Motor neuron (in vitro differentiated cells): ENCODE measurements around the gene CROCC2. TPM values are rescaled to one million over a fixed set of nuclear protein-coding genes. Genes with fewer than 3 reads are reported as not detected.
A peak's percentile ranks its signal among the peaks of the same experiment; 100 is the strongest.

Experiments used
- ATAC-seq, 8 experiments: fragments of 200-7000 bp; cut with Tn5 transposase; replicated peaks in 6 of 8; 2 replicates each; pipeline ENCODE4 v1.8.0; 2021; ENCODE audit warnings: mild to moderate bottlenecking in 8 of 8, moderate library complexity in 8 of 8
- H3K27ac ChIP-seq, 2 donors: fragments of 250-450 bp; sonication (Bioruptor Pico); 2 replicates each; pipeline ENCODE4 v1.9.0; 2021; ENCODE audit warnings: antibody characterized with exemption in 2 of 2, mild to moderate bottlenecking in 2 of 2, moderate library complexity in 1 of 2
- H3K4me1 ChIP-seq, 2 donors: fragments of 250-450 bp; sonication (Bioruptor Pico); replicated peaks in 1 of 2; 2 replicates each; pipeline ENCODE4 v1.6.1; 2021; ENCODE audit warnings: antibody characterized with exemption in 2 of 2, mild to moderate bottlenecking in 2 of 2, moderate library complexity in 1 of 2
- H3K4me3 ChIP-seq, 5 donors: fragments of 250-450 bp; sonication (Bioruptor Pico); 2 replicates each; pipeline ENCODE4 v1.9.0; 2021; ENCODE audit warnings: antibody characterized with exemption in 5 of 5, mild to moderate bottlenecking in 5 of 5, moderate library complexity in 4 of 5
- WGBS, 10 experiments: fragments of 450-650 bp; shearing (Covaris generic); methylation state at CpG; one replicate each; pipeline ENCODE4 v1.0.0; 2022; 5-methylcytosine and 5-hydroxymethylcytosine counted together
- in situ Hi-C, 9 experiments: fragments of 400-800 bp; cut with MboI; loops; one replicate each; pipeline ENCODE4 v1.15.0; 2021; ENCODE audit warnings: low sequenced_read_pairs in 9 of 9, low pct_unique_long_range_greater_than_20kb in 2 of 9; ENCODE audit not compliant: unreplicated experiment in 9 of 9
- total RNA-seq, 8 experiments: library from RNA; unstranded; fragments of 300-600 nt; gene quantifications; 2 replicates each; pipeline versions ENCODE4 v1.2.3 to v1.2.4, GENCODE V29; 2022

Gene CROCC2
- total RNA-seq, 8 experiments from 2014 or later = 0.29 to 3.4 (median 0.64) TPM; not detected in 2

GRCh38 chr2:240871071-240871958, 34.8 kb upstream of the CROCC2 start:
- no peak for ATAC-seq
- H3K27ac ChIP-seq = no peak overlapping the region
- H3K4me3 ChIP-seq = no peak overlapping the region
- in situ Hi-C loops = loop anchor here in 1 of 9 experiments (25.0 kb wide), 1 partner anchor 341 kb away; no protein-coding TSS in a partner anchor
- H3K4me1 ChIP-seq = no peaks in the 10 kb centered on the region
- WGBS, 10 experiments = 0 to 100% (median 70%) methylated on average over 1 to 3 of the region's 16 CpGs; no CpG with 5 or more reads in 5 of the 10 experiments

GRCh38 chr2:240872317-240873097, 33.6 kb upstream of the CROCC2 start:
- ATAC-seq = no peak
- in situ Hi-C loops = loop anchor here in 1 of 9 experiments (25.0 kb wide), 1 partner anchor 340 kb away; no protein-coding TSS in a partner anchor
- H3K4me1 ChIP-seq = no peaks in the 10 kb centered on the region
- 60 to 88% (median 76%) methylated on average over 3 to 11 of the region's 17 CpGs; no CpG with 5 or more reads in 2 of the 10 experiments for WGBS, 10 experiments
- no peak overlapping the region for H3K27ac ChIP-seq
- H3K4me3 ChIP-seq = no peak overlapping the region

- H3K27ac ChIP-seq = no peak overlapping the region
- WGBS, 10 experiments = 80 to 100% methylated on average over 1 of the region's 21 CpGs; no CpG with 5 or more reads in 8 of the 10 experiments
- no peak overlapping the region for H3K4me3 ChIP-seq
Observed at GRCh38 chr2:240873098-240873788, 32.9 kb upstream of the CROCC2 start.

GRCh38 chr2:240873805-240874714, 32.1 kb upstream of the CROCC2 start:
- no peak overlapping the region for H3K27ac ChIP-seq
- peak in 5 of 8 experiments; percentile 16 to 29 (median 27) for ATAC-seq
- no peaks in the 10 kb centered on the region for H3K4me1 ChIP-seq
- 20 to 83% (median 50%) methylated on average over 1 to 2 of the region's 33 CpGs; no CpG with 5 or more reads in 6 of the 10 experiments for WGBS, 10 experiments
- in situ Hi-C loops = loop anchor here in 1 of 9 experiments (25.0 kb wide), 1 partner anchor 338 kb away; no protein-coding TSS in a partner anchor
- H3K4me3 ChIP-seq = no peak overlapping the region

More at GRCh38 chr2:240873098-240873788, 32.9 kb upstream of the CROCC2 start:
- no peak for ATAC-seq
- in situ Hi-C loops = loop anchor here in 1 of 9 experiments (25.0 kb wide), 1 partner anchor 339 kb away; no protein-coding TSS in a partner anchor
- H3K4me1 ChIP-seq = no peaks in the 10 kb centered on the region

GRCh38 chr2:240874715-240875227, 31.4 kb upstream of the CROCC2 start:
- 60 to 100% (median 100%) methylated on average over 1 to 3 of the region's 12 CpGs; no CpG with 5 or more reads in 7 of the 10 experiments for WGBS, 10 experiments
- no peak overlapping the region for H3K27ac ChIP-seq
- no peak for ATAC-seq
- no peaks in the 10 kb centered on the region for H3K4me1 ChIP-seq
- H3K4me3 ChIP-seq = no peak overlapping the region
- in situ Hi-C loops = loop anchor here in 1 of 9 experiments (25.0 kb wide), 1 partner anchor 338 kb away; no protein-coding TSS in a partner anchor

GRCh38 chr2:240875228-240876034, 30.7 kb upstream of the CROCC2 start:
- no peak overlapping the region for H3K27ac ChIP-seq
- in situ Hi-C loops = no loop called here
- H3K4me3 ChIP-seq = no peak overlapping the region
- 59 to 100% (median 77%) methylated on average over 1 to 8 of the region's 22 CpGs; no CpG with 5 or more reads in 6 of the 10 experiments for WGBS, 10 experiments
- no peaks in the 10 kb centered on the region for H3K4me1 ChIP-seq
- ATAC-seq = no peak

- ATAC-seq = no peak
- 60 to 93% (median 70%) methylated on average over 2 to 3 of the region's 7 CpGs; no CpG with 5 or more reads in 7 of the 10 experiments for WGBS, 10 experiments
- no peak overlapping the region for H3K27ac ChIP-seq
- no peak overlapping the region for H3K4me3 ChIP-seq
- no peaks in the 10 kb centered on the region for H3K4me1 ChIP-seq
- in situ Hi-C loops = no loop called here
Observed at GRCh38 chr2:240876035-240876474, 30.1 kb upstream of the CROCC2 start.

GRCh38 chr2:240876475-240877251, 29.5 kb upstream of the CROCC2 start:
- WGBS, 10 experiments = 86% methylated on average over 4 of the region's 18 CpGs; no CpG with 5 or more reads in 9 of the 10 experiments

GRCh38 chr2:240877460-240878340, 28.4 kb upstream of the CROCC2 start:
- no peak overlapping the region for H3K4me3 ChIP-seq
- no peaks in the 10 kb centered on the region for H3K4me1 ChIP-seq
- 70 to 89% (median 80%) methylated on average over 1 to 13 of the region's 40 CpGs; no CpG with 5 or more reads in 3 of the 10 experiments for WGBS, 10 experiments
- peak in 3 of 8 experiments; percentile 10 to 25 (median 16) for ATAC-seq
- in situ Hi-C loops = no loop called here
- no peak overlapping the region for H3K27ac ChIP-seq

More at GRCh38 chr2:240876475-240877251, 29.5 kb upstream of the CROCC2 start:
- Histone ChIP-seq H3K4me1 (no peaks in the 10 kb centered on the region), H3K27ac (no peak overlapping the region), H3K4me3 (no peak overlapping the region)
- ATAC-seq = peak in 1 of 8 experiments; percentile 6
- in situ Hi-C loops = no loop called here
